ENCODE measurements around the gene COX7A1.
"Not testable (repeated sequence)": the region's sequence is repeated elsewhere in the genome, so short reads cannot be mapped to it uniquely, and the experiment has no call there.

Gene COX7A1

DNA sequence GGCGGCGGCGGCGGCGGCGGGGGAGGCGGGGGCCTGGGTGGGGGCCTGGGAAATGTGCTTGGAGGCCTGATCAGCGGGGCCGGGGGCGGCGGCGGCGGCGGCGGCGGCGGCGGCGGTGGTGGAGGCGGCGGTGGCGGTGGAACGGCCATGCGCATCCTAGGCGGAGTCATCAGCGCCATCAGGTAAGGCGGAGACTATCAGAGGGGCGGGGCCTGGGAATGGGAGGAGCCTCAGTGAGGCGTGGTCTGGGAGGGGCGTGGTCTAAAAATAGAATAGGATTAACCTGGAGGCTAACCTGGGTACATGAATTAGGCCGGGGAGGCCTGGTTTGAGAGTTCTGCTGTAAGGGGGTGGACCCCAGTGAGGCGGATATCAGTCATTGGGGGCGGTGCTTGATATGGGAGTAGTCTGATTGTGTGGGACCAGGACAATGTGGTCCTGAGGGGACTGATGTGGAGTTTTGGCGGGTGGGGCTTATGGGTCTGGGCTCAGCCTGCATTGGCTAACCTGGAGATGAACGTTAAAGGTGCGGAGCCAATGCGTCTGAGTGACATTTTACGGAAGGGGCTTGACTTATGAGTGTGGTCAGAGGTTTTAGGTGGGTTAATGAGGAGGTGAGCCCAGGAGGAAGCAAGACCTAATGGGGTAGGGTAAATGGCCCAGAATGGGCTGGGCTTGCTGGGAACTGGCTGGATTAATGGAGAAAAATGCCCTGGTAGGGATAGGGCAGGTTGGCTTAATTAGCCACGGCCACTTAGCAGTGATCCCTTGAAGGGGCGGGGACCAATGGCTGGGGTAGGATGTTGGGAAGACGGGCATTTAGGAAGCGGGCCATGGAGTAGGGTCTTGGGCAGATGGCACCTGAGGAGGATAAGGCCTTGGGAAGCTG is 11.0 kb downstream of the COX7A1 start:
- Histone ChIP-seq H3K9ac (ENCODE audit: low read length in 2 of 2) (peak overlapping the region; percentile 5 to 100), H3K36me3 (ENCODE audit: control insufficient read depth in 2 of 2, insufficient read depth in 2 of 2, low read length in 2 of 2) (peaks cover 21 to 22% of the 10 kb centered on the region in 2 donors), H3K27ac (ENCODE audit: low read length) (peak overlapping the region; percentile 99), H3K4me3 (ENCODE audit: low read length in 2 of 2) (peak overlapping the region; percentile 47 to 98), H3K9me3 (ENCODE audit: control insufficient read depth in 2 of 2, low read length in 2 of 2) (no peaks in the 10 kb centered on the region), H3K4me1 (ENCODE audit: control insufficient read depth, insufficient read depth, low read length) (peaks cover 20% of the 10 kb centered on the region), H3K27me3 (ENCODE audit: control insufficient read depth in 1 of 2, insufficient read depth in 2 of 2, low read length in 2 of 2) (no peaks in the 10 kb centered on the region)

DNA sequence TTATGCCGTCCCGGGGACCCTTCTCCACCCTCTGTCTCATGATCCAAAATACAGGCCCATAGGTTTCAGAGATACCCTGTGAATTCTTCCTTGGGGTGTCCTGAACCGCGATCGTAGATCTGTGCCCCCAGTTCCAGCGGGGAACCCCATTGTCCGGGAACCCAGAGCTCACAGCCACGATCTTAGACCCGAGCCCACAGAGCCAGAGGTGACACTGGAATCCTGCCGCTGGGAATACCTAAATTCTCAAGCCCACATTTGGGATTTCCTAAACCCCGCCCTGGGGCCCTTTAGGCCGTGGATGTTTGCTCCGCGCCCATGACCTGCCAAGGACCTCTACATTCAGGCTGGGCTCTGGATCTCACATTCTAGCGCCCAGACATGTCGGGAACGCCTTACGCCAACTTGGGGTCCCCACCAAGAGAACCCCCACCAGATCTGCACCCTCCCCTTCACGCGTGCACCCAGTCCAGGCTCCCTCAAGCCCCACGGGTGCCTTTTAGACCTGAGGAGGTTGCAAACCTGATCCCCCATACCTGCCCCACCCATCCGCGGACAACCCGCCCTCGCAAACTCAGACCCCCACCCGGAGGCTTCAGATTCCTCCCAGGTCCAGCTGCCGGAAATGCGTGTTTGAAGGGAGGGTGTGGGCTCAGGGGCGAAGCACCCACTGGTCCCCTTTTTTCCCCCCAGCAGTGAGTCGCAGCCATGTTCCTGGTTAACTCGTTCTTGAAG is 11.8 kb downstream of the COX7A1 start:
- no peaks in the 10 kb centered on the region for H3K9me3 ChIP-seq (ENCODE audit: control insufficient read depth in 2 of 2, low read length in 2 of 2)
- H3K27me3 ChIP-seq (ENCODE audit: control insufficient read depth in 1 of 2, insufficient read depth in 2 of 2, low read length in 2 of 2), result no peaks in the 10 kb centered on the region
- H3K4me3 ChIP-seq (ENCODE audit: low read length in 2 of 2), result peak overlapping the region; percentile 96 to 98
- H3K4me1 ChIP-seq (ENCODE audit: control insufficient read depth, insufficient read depth, low read length), result peaks cover 22% of the 10 kb centered on the region
- H3K36me3 ChIP-seq (ENCODE audit: control insufficient read depth in 2 of 2, insufficient read depth in 2 of 2, low read length in 2 of 2), result peaks cover 12 to 14% of the 10 kb centered on the region in 2 donors
- H3K9ac ChIP-seq (ENCODE audit: low read length in 2 of 2), result peak overlapping the region; percentile 99 to 100
- peak overlapping the region; percentile 99 for H3K27ac ChIP-seq (ENCODE audit: low read length)

DNA sequence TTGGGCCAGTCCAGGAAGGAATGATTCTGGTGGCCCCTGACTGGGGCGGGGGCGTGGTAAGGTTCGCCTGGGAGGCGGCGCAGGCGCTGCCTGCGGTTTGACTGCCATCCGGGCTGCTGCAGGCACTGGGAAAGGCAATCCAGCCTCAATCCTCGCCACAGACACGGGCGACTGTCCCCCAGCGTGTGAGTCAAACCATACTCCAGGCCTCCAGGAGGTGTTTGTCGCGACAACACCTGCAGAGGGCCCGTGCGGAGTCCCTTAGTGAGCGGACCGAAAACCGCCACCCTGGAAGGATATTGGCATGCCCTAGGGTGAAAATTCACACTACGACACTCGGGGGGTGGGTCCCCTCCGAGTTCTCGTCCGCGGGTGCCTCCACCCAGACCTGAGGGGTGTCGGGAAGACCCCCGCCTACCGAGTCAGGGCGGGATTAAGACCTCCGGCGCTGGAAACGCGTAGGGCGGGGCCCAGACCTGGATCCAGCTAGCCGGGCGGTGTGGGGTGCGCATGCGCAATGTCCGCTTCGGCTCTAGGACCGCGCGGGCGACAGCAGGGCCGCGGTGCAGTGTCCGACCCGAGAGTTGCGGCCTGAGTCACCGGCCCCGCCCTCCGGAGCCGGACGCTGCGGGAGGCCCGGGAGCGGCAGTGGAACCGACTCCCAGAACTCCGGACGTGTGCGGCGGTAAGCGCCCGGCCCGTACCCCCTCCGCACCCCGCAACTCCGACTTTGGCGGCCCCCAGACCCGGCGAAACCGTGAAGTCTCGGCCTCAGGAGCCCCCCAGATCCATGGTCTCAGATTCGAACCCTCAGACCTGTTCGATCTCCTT is 12.6 kb downstream of the COX7A1 start, which contains the start of gene CAPNS1:
CAPNS1 (plus strand) TSS at position 594 of the 831 bp plus-strand sequence. CDS start 946 bp downstream, outside the sequence.
- Histone ChIP-seq H3K27me3 (ENCODE audit: control insufficient read depth in 1 of 2, insufficient read depth in 2 of 2, low read length in 2 of 2) (no peaks in the 10 kb centered on the region), H3K27ac (ENCODE audit: low read length) (peak within 1 kb of the TSS; percentile 99), H3K9me3 (ENCODE audit: control insufficient read depth in 2 of 2, low read length in 2 of 2) (no peaks in the 10 kb centered on the region), H3K4me1 (ENCODE audit: control insufficient read depth, insufficient read depth, low read length) (peaks cover 22% of the 10 kb centered on the region), H3K9ac (ENCODE audit: low read length in 2 of 2) (peak within 1 kb of the TSS; percentile 99 to 100), H3K36me3 (ENCODE audit: control insufficient read depth in 2 of 2, insufficient read depth in 2 of 2, low read length in 2 of 2) (peaks cover 9 to 12% of the 10 kb centered on the region in 2 donors), H3K4me3 (ENCODE audit: low read length in 2 of 2) (peak within 1 kb of the TSS; percentile 96 to 98)

DNA sequence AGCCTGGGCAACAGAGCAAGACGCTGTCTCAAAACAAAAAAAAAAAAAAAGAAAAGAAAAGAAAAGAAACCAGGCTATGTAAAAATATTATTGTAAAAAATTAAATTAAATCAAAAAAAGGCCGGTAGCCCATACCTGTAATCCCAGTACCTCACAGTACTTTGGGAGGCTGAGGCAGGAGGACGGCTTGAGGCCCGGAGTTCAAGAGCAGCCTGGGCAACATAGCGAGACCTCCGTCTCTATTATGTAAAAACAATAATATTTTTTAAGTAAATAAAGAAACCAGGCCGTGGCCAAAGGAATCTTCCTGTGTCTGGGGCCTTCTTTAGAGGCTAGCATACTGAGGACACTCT is 13.2 kb downstream of the COX7A1 start:
- Histone ChIP-seq H3K27me3 (ENCODE audit: control insufficient read depth in 1 of 2, insufficient read depth in 2 of 2, low read length in 2 of 2) (no peaks in the 10 kb centered on the region), H3K4me3 (ENCODE audit: low read length in 2 of 2) (peak overlapping the region; percentile 96 to 98), H3K9me3 (ENCODE audit: control insufficient read depth in 2 of 2, low read length in 2 of 2) (no peaks in the 10 kb centered on the region), H3K36me3 (ENCODE audit: control insufficient read depth in 2 of 2, insufficient read depth in 2 of 2, low read length in 2 of 2) (peaks cover 7 to 8% of the 10 kb centered on the region in 2 donors), H3K9ac (ENCODE audit: low read length in 2 of 2) (peak overlapping the region; percentile 95 to 100), H3K4me1 (ENCODE audit: control insufficient read depth, insufficient read depth, low read length) (peaks cover 22% of the 10 kb centered on the region), H3K27ac (ENCODE audit: low read length) (peak overlapping the region; percentile 99)

DNA sequence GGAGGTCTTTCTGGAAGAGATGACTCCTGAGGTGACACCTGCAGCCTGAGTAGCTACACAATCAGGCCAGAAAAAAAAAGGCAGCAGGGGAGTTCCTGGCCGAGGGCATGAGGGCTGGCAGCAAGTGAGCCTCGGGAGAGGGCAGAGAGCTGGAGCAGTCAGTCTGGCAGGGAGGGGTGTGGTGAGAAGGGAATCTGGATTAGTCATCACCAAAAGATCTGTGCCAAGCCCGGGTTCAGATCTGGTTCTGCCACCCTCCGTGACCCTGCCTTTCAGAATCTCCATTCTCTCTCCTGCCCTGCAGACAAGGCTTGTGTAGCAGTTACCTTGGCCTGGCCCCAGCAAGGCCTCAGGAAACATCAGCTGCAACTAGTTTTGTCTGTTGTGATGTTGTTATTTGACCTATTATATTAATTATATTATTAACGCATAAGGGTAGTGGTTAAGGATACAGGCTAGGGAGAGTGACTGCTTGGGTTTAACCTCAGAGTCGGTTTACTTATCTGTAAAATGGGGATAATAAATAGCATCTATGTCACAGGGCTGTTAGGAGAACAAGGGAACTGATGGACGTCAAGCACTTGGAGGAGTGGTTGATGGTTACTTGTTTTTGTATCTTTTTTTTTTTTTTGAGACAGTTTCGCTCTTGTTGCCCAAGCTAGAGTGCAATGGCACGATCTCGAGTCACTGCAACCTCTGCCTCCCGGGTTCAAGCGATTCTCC is 15.1 kb downstream of the COX7A1 start:
- H3K27me3 ChIP-seq (ENCODE audit: control insufficient read depth in 1 of 2, insufficient read depth in 2 of 2, low read length in 2 of 2), result no peaks in the 10 kb centered on the region
- H3K9me3 ChIP-seq (ENCODE audit: control insufficient read depth in 2 of 2, low read length in 2 of 2), result no peaks in the 10 kb centered on the region
- H3K27ac ChIP-seq (ENCODE audit: low read length), result peak overlapping the region; percentile 41
- H3K9ac ChIP-seq (ENCODE audit: low read length in 2 of 2), result no peak overlapping the region
- H3K4me3 ChIP-seq (ENCODE audit: low read length in 2 of 2), result peak overlapping the region in 1 of 2 donors; percentile 22
- H3K36me3 ChIP-seq (ENCODE audit: control insufficient read depth in 2 of 2, insufficient read depth in 2 of 2, low read length in 2 of 2), result no peaks in the 10 kb centered on the region
- H3K4me1 ChIP-seq (ENCODE audit: control insufficient read depth, insufficient read depth, low read length), result peaks cover 22% of the 10 kb centered on the region

DNA sequence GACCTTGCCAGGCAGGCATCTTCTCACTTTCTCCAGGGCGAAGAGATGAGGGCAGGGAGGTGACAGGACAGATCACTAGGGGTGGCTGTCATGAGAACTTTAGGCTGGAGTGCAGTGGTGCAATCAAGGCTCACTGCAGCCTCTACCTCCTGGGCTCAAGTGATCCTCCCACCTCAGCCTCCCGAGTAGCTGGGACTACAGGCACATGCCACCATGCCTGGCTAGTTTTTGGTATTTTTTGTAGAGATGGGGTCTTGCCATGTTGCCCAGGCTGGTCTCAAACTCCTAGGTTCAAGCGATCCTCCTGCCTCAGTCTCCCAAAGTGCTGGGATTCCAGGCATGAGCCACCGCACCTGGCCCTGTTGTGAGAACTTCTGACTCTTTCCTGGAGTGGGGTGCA is 17.4 kb downstream of the COX7A1 start:
- not testable (repeated sequence) for H3K9ac ChIP-seq (ENCODE audit: low read length in 2 of 2); H3K4me3 ChIP-seq (ENCODE audit: low read length in 2 of 2); H3K36me3 ChIP-seq (ENCODE audit: control insufficient read depth in 2 of 2, insufficient read depth in 2 of 2, low read length in 2 of 2); H3K27ac ChIP-seq (ENCODE audit: low read length); H3K9me3 ChIP-seq (ENCODE audit: control insufficient read depth in 2 of 2, low read length in 2 of 2); H3K27me3 ChIP-seq (ENCODE audit: control insufficient read depth in 1 of 2, insufficient read depth in 2 of 2, low read length in 2 of 2)
- peaks cover 15% of the 10 kb centered on the region for H3K4me1 ChIP-seq (ENCODE audit: control insufficient read depth, insufficient read depth, low read length)

DNA sequence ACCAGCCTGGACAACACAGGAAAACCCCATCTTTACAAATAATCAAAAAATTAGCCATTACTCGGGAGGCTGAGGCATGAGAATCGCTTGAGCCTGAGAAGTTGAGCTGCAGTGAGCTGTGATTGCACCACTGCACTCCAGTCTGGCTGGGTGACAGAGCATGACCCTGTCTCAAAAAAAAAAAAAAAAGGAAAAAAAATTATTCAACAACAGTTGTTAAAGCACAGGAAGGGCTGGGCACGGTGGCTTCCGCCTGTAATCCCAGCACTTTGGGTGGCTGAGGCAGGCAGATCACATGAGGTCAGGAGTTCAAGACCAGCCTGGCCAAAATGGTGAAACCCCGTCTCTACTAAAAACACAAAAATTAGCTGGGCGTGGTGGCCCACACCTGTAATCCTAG is 21.0 kb downstream of the COX7A1 start:
- not testable (repeated sequence) for H3K27ac ChIP-seq (ENCODE audit: low read length); H3K9me3 ChIP-seq (ENCODE audit: control insufficient read depth in 2 of 2, low read length in 2 of 2); H3K36me3 ChIP-seq (ENCODE audit: control insufficient read depth in 2 of 2, insufficient read depth in 2 of 2, low read length in 2 of 2); H3K4me3 ChIP-seq (ENCODE audit: low read length in 2 of 2); H3K9ac ChIP-seq (ENCODE audit: low read length in 2 of 2); H3K27me3 ChIP-seq (ENCODE audit: control insufficient read depth in 1 of 2, insufficient read depth in 2 of 2, low read length in 2 of 2)
- H3K4me1 ChIP-seq (ENCODE audit: control insufficient read depth, insufficient read depth, low read length), result peaks cover 19% of the 10 kb centered on the region

DNA sequence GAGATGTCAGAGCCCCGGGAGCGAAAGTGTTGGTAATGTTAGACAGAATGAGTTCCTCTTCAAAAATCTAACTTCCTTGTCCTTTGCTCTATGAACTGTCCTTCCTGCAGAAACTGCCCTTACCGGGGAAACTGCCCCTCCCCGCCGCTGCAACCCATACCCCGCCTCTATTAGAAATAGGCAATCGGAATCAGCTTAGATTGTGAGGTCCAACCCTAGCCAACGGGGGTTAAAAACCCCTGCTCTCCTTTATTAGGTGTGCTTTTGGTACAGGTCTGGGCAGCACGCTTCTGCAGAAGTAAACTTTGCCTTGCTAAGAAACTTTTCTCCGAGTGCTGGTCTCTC is 23.9 kb downstream of the COX7A1 start:
- H3K4me1 ChIP-seq (ENCODE audit: control insufficient read depth, insufficient read depth, low read length), result peaks cover 16% of the 10 kb centered on the region
- H3K9me3 ChIP-seq (ENCODE audit: control insufficient read depth in 2 of 2, low read length in 2 of 2), result no peaks in the 10 kb centered on the region
- peaks cover 14 to 15% of the 10 kb centered on the region in 2 donors for H3K36me3 ChIP-seq (ENCODE audit: control insufficient read depth in 2 of 2, insufficient read depth in 2 of 2, low read length in 2 of 2)
- H3K27me3 ChIP-seq (ENCODE audit: control insufficient read depth in 1 of 2, insufficient read depth in 2 of 2, low read length in 2 of 2), result no peaks in the 10 kb centered on the region
- peak overlapping the region; percentile 74 to 86 for H3K9ac ChIP-seq (ENCODE audit: low read length in 2 of 2)
- H3K4me3 ChIP-seq (ENCODE audit: low read length in 2 of 2), result peak overlapping the region; percentile 45 to 73
- peak overlapping the region; percentile 93 for H3K27ac ChIP-seq (ENCODE audit: low read length)

DNA sequence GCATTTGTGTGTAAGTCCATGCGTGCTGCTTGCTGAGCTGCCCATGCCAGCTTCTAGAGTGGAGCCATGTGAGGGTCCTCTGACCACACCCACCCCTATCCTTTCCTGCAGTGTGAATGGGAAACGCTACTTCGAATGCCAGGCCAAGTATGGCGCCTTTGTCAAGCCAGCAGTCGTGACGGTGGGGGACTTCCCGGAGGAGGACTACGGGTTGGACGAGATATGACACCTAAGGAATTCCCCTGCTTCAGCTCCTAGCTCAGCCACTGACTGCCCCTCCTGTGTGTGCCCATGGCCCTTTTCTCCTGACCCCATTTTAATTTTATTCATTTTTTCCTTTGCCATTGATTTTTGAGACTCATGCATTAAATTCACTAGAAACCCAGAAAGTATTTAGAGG is 26.7 kb downstream of the COX7A1 start:
- peaks cover 20 to 23% of the 10 kb centered on the region in 2 donors for H3K36me3 ChIP-seq (ENCODE audit: control insufficient read depth in 2 of 2, insufficient read depth in 2 of 2, low read length in 2 of 2)

More for the DNA sequence above, 26.7 kb downstream of the COX7A1 start:
- no peaks in the 10 kb centered on the region for H3K9me3 ChIP-seq (ENCODE audit: control insufficient read depth in 2 of 2, low read length in 2 of 2)
- peaks cover 16% of the 10 kb centered on the region for H3K4me1 ChIP-seq (ENCODE audit: control insufficient read depth, insufficient read depth, low read length)
- no peak overlapping the region for H3K27ac ChIP-seq (ENCODE audit: low read length)
- H3K27me3 ChIP-seq (ENCODE audit: control insufficient read depth in 1 of 2, insufficient read depth in 2 of 2, low read length in 2 of 2), result no peaks in the 10 kb centered on the region
- no peak overlapping the region for H3K9ac ChIP-seq (ENCODE audit: low read length in 2 of 2)
- no peak overlapping the region for H3K4me3 ChIP-seq (ENCODE audit: low read length in 2 of 2)
